Measurements from ENCODE around the gene CARS1.

DNA sequence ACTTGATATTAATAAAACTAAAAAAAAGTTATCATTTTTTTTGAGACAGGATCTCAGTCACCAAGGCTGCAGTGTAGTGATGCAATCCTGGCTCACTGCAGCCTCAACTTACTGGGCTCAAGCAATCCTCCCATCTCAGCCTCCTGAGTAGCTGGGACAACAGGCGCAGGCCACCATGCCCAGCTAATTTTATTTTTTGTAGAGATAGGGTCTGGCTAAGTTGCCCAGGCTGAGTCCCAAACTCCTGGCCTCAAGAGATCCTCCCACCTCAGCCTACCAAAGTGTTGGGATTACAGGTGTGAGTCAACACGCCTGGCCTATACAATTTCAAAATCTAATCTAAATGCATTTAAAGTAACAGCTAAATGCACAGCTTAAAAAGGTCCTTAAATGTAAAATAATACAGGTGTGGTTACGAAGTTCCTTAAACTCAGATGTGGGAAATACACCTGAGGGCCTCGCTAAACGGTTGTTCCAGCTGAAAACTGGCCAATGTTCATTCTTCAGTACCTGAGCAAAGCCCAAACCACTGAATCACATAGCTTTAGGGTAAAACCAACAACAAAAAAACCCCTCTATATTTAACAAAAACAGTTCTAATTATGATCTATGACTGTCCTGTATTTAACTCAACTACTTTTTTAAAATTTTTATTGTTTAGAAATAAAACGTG is 76.9 kb downstream of the CARS1 start:
- TF ChIP-seq, protein P1, sequence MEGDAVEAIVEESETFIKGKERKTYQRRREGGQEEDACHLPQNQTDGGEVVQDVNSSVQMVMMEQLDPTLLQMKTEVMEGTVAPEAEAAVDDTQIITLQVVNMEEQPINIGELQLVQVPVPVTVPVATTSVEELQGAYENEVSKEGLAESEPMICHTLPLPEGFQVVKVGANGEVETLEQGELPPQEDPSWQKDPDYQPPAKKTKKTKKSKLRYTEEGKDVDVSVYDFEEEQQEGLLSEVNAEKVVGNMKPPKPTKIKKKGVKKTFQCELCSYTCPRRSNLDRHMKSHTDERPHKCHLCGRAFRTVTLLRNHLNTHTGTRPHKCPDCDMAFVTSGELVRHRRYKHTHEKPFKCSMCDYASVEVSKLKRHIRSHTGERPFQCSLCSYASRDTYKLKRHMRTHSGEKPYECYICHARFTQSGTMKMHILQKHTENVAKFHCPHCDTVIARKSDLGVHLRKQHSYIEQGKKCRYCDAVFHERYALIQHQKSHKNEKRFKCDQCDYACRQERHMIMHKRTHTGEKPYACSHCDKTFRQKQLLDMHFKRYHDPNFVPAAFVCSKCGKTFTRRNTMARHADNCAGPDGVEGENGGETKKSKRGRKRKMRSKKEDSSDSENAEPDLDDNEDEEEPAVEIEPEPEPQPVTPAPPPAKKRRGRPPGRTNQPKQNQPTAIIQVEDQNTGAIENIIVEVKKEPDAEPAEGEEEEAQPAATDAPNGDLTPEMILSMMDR (IDR thresholded peaks at IDR 0.05): no peak
- TF ChIP-seq POLR2A (IDR thresholded peaks at IDR 0.05): no peak

All from body of pancreas (tissue), 4 donors.